GM23248 (cell line): ENCODE results near the gene SLC19A2. TPM values are rescaled to one million over a fixed set of nuclear protein-coding genes. Genes with fewer than 3 reads are reported as not detected.
A peak's percentile ranks its signal among the peaks of the same experiment; 100 is the strongest.

Experiments
- DNase-seq: peaks from one replicate; pipeline ENCODE4 v3.0.0-alpha.2; 2015
- H2AFZ ChIP-seq: fragments of 200-600 bp; sonication (generic); 2 replicates; pipeline ENCODE4 v1.6.1; 2016; ENCODE audit warnings: antibody characterized with exemption
- H3F3A ChIP-seq: fragments of 200-600 bp; sonication (generic); 2 replicates; pipeline ENCODE4 v1.6.1; 2016; ENCODE audit warnings: mild to moderate bottlenecking, antibody characterized with exemption, mixed run types; ENCODE audit not compliant: insufficient read depth
- H3K27ac ChIP-seq: fragments of 200-600 bp; sonication (generic); 2 replicates; pipeline ENCODE4 v1.5.1; 2016; ENCODE audit warnings: mild to moderate bottlenecking
- H3K27me3 ChIP-seq: fragments of 200-600 bp; sonication (generic); replicated peaks from 2 replicates; pipeline ENCODE4 v1.6.1; 2016; ENCODE audit warnings: mild to moderate bottlenecking; ENCODE audit not compliant: insufficient read depth
- H3K36me3 ChIP-seq: fragments of 200-600 bp; sonication (generic); 2 replicates; pipeline ENCODE4 v1.6.1; 2016; ENCODE audit warnings: low read depth, mild to moderate bottlenecking
- H3K4me1 ChIP-seq: fragments of 200-600 bp; sonication (generic); 2 replicates; pipeline ENCODE4 v1.6.1; 2016; ENCODE audit warnings: mild to moderate bottlenecking; ENCODE audit not compliant: insufficient read depth
- H3K4me2 ChIP-seq: fragments of 200-600 bp; sonication (generic); one replicate; pipeline ENCODE4 v1.6.1; 2016; ENCODE audit warnings: mild to moderate bottlenecking; ENCODE audit not compliant: unreplicated experiment
- H3K4me3 ChIP-seq: fragments of 200-600 bp; sonication (generic); 2 replicates; pipeline ENCODE4 v1.5.1; 2016; ENCODE audit warnings: mild to moderate bottlenecking
- H3K79me2 ChIP-seq: fragments of 200-600 bp; sonication (generic); 2 replicates; pipeline ENCODE4 v1.6.1; 2016; ENCODE audit warnings: mild to moderate bottlenecking; ENCODE audit not compliant: insufficient read depth
- H3K9ac ChIP-seq: fragments of 200-600 bp; sonication (generic); 2 replicates; pipeline ENCODE4 v1.6.1; 2016; ENCODE audit warnings: mild to moderate bottlenecking
- H3K9me2 ChIP-seq: fragments of 200-600 bp; sonication (generic); 2 replicates; pipeline ENCODE4 v1.6.1; 2016; ENCODE audit warnings: mixed run types, mild to moderate bottlenecking, moderate library complexity; ENCODE audit not compliant: insufficient read depth
- H3K9me3 ChIP-seq: fragments of 200-600 bp; sonication (generic); one replicate; pipeline ENCODE4 v1.6.1; 2017; ENCODE audit warnings: low read depth
- H4K20me1 ChIP-seq: fragments of 200-600 bp; sonication (generic); 2 replicates; pipeline ENCODE4 v1.6.0; 2016; ENCODE audit not compliant: insufficient read depth
- EZH2 ChIP-seq: fragments of 200-600 bp; sonication (generic); IDR thresholded peaks from 2 replicates; pipeline ENCODE4 v1.6.1; 2018; ENCODE audit warnings: antibody characterized with exemption, mild to moderate bottlenecking; ENCODE audit not compliant: insufficient read depth, poor library complexity, severe bottlenecking
- EZH2phosphoT487 ChIP-seq: fragments of 200-600 bp; sonication (generic); IDR thresholded peaks from 2 replicates; pipeline ENCODE4 v1.6.1; 2018; ENCODE audit warnings: antibody characterized with exemption, moderate library complexity, mild to moderate bottlenecking, low read depth; ENCODE audit not compliant: insufficient read depth
- WGBS, 2 experiments: methylation state at CpG; one replicate each; pipeline ENCODE4 v1.1.6; 2015 to 2017; ENCODE audit warnings: low lambda C conversion rate in 2 of 2, low coverage in 1 of 2; ENCODE audit errors: missing lambda C conversion rate in 2 of 2; 5-methylcytosine and 5-hydroxymethylcytosine counted together
- in situ Hi-C: fragments of 300-500 bp; cut with MboI; formaldehyde crosslinking; loops from 2 replicates; pipeline ENCODE4 v1.15.0; 2020
- polyA plus RNA-seq: library from polyadenylated mRNA; unstranded; fragments of >200 nt; fragmentation: Nextera tagmentation; extraction: Ambion mirVana; gene quantifications from 2 replicates; pipeline ENCODE4 v1.2.1, GENCODE V29; 2016
- total RNA-seq: library from RNA; depleted of rRNA; stranded (reverse); fragments of >200 nt; shearing (Covaris generic); gene quantifications from 2 replicates; pipeline ENCODE4 v1.2.3, GENCODE V29; 2014

Gene SLC19A2
- total and polyA plus RNA-seq, 2 experiments from 2014 or later = 2.6 to 7.1 TPM

DNA sequence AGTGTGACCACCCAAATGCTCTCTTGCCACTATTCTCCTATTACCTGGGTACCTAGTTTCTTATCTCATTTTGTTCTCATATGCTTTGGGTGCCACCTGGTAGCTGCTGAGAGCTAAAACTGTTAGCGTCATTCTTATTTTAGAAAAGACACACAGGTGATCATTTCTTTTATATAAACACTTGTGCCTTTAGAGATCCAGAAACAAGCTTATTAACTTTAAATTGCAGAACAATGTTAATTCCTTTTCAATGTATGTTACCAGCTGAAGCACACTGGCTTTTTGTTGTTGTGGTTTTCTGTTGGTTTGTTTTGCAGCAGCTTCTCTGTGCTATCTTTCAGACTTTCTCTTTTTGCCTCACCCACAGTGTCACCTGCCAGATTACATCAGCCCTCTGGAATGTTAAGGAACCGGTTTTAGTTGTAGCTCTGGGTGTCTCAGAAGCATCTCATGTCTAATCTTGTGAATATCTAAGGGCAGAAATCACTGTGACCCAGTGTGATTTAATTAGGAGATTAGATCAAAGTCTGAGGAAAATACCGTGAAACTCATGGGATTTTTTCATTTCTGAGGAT lies 43.4 kb upstream of the SLC19A2 start:
- no peak overlapping the region for H3K4me3 ChIP-seq

DNA sequence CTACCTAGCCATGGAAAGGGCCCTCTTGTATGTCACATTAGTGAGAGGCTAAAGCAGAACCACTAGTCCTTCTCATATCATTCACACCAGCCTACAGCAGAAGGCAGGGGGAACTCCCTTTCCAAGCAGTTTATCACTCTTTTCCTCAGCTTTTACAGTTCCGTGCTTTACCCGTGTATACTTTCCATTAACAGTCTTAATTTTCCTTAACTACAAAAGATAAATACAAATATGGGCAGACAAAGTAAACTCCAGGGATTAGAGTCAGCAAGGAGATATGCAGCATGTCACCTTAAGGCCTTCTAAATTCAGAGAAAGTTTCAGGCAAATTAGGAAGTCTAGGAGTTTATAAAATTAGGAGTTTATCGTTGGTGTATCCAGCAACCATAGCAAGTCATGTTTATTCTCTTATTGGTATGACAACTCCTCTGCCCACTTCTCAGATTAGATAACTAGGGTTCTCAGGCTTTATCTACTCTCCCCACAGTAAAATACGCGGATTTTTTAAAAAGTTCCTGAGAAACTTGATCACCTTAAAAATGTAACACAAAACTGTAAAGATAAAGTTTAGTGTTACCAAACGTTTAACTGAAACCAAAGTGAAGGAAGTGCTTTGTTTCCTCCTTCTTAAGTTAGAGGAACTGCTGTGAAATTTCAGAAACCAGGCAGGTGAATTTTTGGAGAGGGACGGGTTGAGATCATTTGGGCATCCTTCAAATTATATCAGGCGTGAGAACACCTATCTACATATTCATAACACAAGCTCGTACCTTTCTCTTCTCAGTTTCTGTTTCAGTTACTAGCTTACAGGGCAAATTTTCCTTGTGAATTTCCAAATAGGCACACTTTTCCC lies 42.7 kb upstream of the SLC19A2 start:
- Histone ChIP-seq H3K9me2 (no peaks in the 10 kb centered on the region), H4K20me1 (no peaks in the 10 kb centered on the region), H3K4me3 (no peak overlapping the region), H3K27ac (no peak overlapping the region), H3K9me3 (no peaks in the 10 kb centered on the region), H3K4me1 (no peaks in the 10 kb centered on the region), H3K27me3 (no peaks in the 10 kb centered on the region), H3K4me2 (no peak overlapping the region), H3K9ac (no peak overlapping the region), H3K79me2 (no peaks in the 10 kb centered on the region), H3F3A (no peaks in the 10 kb centered on the region), H3K36me3 (no peaks in the 10 kb centered on the region), H2AFZ (no peak overlapping the region)
- TF ChIP-seq EZH2 (no peak), EZH2phosphoT487 (no peak)
- no peak for DNase-seq
- WGBS, 2 experiments = 82 to 83% methylated on average over 9 of the region's 9 CpGs
- in situ Hi-C loops = no loop called here

More for the DNA sequence above, 43.4 kb upstream of the SLC19A2 start:
- H3K27me3 ChIP-seq = no peaks in the 10 kb centered on the region
- 60 to 63% methylated on average over 3 of the region's 3 CpGs for WGBS, 2 experiments
- H3K9me3 ChIP-seq = no peaks in the 10 kb centered on the region
- no peaks in the 10 kb centered on the region for H3K36me3 ChIP-seq
- no peak for DNase-seq
- no peaks in the 10 kb centered on the region for H4K20me1 ChIP-seq
- TF ChIP-seq EZH2 (no peak), EZH2phosphoT487 (no peak)
- H3K9me2 ChIP-seq = no peaks in the 10 kb centered on the region
- in situ Hi-C loops = no loop called here
- H3K4me1 ChIP-seq = no peaks in the 10 kb centered on the region
- H3K79me2 ChIP-seq = no peaks in the 10 kb centered on the region
- H3F3A ChIP-seq = no peaks in the 10 kb centered on the region
- H3K4me2 ChIP-seq = no peak overlapping the region
- no peak overlapping the region for H3K27ac ChIP-seq
- no peak overlapping the region for H3K9ac ChIP-seq
- H2AFZ ChIP-seq = no peak overlapping the region

DNA sequence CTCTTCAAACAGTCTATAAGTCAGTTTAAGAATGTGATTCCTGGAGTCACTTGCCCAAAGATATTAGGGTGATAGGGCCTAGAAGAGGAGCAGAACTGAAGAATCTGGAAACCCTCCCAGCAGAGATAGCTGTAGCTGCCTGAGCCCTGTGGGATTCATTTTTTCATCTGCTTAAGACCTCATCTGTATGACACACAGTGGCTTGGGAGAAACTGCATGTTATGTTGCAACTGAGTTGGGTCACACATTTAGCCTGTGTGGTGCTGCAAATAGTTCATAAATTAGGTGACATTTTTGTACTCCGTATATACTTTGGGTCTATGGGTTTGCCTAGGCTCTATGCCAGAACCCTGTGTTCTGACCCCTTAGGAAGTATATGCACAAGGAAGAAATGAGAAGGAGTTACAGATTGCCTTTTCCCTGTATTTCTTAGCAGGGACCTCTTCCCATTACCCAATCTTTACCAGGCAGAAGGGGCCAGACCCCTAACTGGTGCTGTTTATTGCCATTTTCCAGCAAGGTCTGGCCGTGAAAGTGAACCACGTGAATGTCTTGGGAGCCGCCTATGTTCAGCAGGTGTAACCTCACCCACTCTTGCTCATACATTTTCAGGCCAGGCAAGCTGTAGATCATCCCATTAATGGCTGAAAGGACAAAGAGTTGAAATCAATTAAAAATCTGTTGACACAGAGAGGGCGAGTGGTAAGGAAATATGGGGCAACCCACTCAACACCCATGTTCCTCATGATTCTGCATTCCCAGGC lies 41.9 kb upstream of the SLC19A2 start:
- Histone ChIP-seq H3K27ac (no peak overlapping the region), H4K20me1 (no peaks in the 10 kb centered on the region), H3K4me3 (no peak overlapping the region), H3F3A (no peaks in the 10 kb centered on the region), H3K4me2 (no peak overlapping the region), H3K36me3 (no peaks in the 10 kb centered on the region), H3K79me2 (no peaks in the 10 kb centered on the region), H3K27me3 (no peaks in the 10 kb centered on the region), H3K9me3 (no peaks in the 10 kb centered on the region), H3K9me2 (no peaks in the 10 kb centered on the region), H3K4me1 (no peaks in the 10 kb centered on the region), H2AFZ (no peak overlapping the region), H3K9ac (no peak overlapping the region)
- TF ChIP-seq EZH2 (no peak), EZH2phosphoT487 (no peak)
- WGBS, 2 experiments = 87 to 89% methylated on average over 5 of the region's 5 CpGs
- in situ Hi-C loops = no loop called here
- DNase-seq = peak; percentile 78

DNA sequence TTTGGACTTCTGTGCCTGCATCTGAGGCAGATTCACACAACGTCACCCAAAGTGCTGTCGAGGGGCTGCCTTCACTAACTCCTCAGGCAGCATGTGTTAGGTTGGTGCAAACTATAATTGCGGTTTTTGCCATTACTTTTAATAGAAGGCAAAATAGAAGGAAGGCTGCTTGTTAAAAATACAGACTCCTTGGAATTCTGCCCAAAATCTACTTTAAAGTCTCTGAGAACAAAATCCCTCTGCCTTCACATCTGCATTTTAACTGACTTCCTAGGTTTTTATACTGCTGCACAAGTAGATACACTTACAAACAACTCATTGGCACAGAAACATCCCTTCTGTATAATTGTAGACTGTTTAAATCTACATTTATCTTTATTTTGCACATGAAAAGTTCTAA lies 41.3 kb upstream of the SLC19A2 start:
- Histone ChIP-seq H4K20me1 (no peaks in the 10 kb centered on the region), H3K79me2 (no peaks in the 10 kb centered on the region), H3K27ac (no peak overlapping the region), H2AFZ (no peak overlapping the region), H3K9me3 (no peaks in the 10 kb centered on the region), H3K27me3 (no peaks in the 10 kb centered on the region), H3K4me1 (no peaks in the 10 kb centered on the region), H3K4me2 (no peak overlapping the region), H3K4me3 (no peak overlapping the region), H3K36me3 (no peaks in the 10 kb centered on the region), H3F3A (no peaks in the 10 kb centered on the region), H3K9ac (no peak overlapping the region), H3K9me2 (no peaks in the 10 kb centered on the region)
- DNase-seq = peak; percentile 11
- 73 to 76% methylated on average over 3 of the region's 3 CpGs for WGBS, 2 experiments
- TF ChIP-seq EZH2 = no peak
- no peak for TF ChIP-seq EZH2phosphoT487
- in situ Hi-C loops = no loop called here
